WTC11 (cell line): ENCODE measurements around the gene SPDEF.

Source experiments
- ESRRA ChIP-seq: sonication (generic); formaldehyde crosslinking; IDR thresholded peaks from 2 replicates; pipeline ENCODE4 v1.8.1; 2022; ENCODE audit warnings: mild to moderate bottlenecking, missing genetic modification reagents, borderline replicate concordance
- RELA ChIP-seq: sonication (generic); formaldehyde crosslinking; IDR thresholded peaks from 2 replicates; pipeline ENCODE4 v1.8.1; 2022; ENCODE audit warnings: missing genetic modification reagents, mild to moderate bottlenecking, borderline replicate concordance
- ZNF121 ChIP-seq: sonication (generic); formaldehyde crosslinking; IDR thresholded peaks from 2 replicates; pipeline ENCODE4 v1.8.0; 2023; ENCODE audit warnings: missing genetic modification reagents
- ZNF416 ChIP-seq: fragments of 250-450 bp; sonication (Bioruptor Pico); IDR thresholded peaks from 2 replicates; pipeline ENCODE4 v1.9.0; 2021; ENCODE audit warnings: mild to moderate bottlenecking, inconsistent platforms
- TF ChIP-seq, protein P1 (sequence below): sonication (generic); formaldehyde crosslinking; IDR thresholded peaks from 2 replicates; pipeline ENCODE4 v1.8.1; 2023; ENCODE audit warnings: mild to moderate bottlenecking, missing genetic modification reagents, moderate library complexity
- TF ChIP-seq, protein P2 (sequence below): sonication (generic); formaldehyde crosslinking; IDR thresholded peaks from 2 replicates; pipeline ENCODE4 v1.8.0; 2022; ENCODE audit warnings: mild to moderate bottlenecking, missing genetic modification reagents
- TF ChIP-seq, protein P3 (sequence below): sonication (generic); formaldehyde crosslinking; conservative IDR thresholded peaks from 2 replicates; pipeline ENCODE4 v1.8.1; 2022; ENCODE audit warnings: mild to moderate bottlenecking, missing genetic modification reagents
- TF ChIP-seq, protein P4 (sequence below): sonication (generic); formaldehyde crosslinking; IDR thresholded peaks from 2 replicates; pipeline ENCODE4 v1.8.1; 2023; ENCODE audit warnings: mild to moderate bottlenecking, missing genetic modification reagents

DNA sequence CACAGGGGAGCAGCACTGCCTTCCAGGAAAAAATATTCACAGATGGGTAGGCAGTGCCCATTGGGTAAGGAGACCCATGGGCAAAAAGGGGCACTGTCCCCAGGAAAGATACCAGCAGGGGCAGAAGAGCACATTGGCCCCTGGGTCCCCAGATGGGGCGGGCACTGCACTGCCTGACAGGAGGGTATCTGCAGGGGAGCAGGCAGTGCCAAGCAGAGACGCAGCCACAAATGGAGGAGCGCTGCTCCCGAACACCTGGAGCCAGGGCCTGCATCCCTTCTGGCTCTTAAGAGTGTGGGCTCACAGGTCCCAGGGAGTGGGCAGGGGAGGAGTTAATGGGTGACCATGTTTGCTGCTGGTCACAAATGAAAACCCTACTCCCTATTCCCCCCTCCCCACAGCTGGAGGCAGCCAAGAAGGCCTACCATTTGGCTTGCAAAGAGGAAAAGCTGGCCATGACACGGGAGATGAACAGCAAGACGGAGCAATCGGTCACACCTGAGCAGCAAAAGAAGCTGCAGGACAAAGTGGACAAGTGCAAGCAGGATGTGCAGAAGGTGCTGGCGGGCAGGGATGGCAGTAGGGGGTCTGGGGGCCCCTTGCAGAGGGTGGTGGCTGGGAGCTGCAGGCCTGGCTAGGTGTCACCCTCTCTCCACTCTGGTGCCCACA is 27.0 kb downstream of the SPDEF start:
- no peak for TF ChIP-seq ZNF121 (CRISPR knock-in tag)
- TF ChIP-seq, protein P1, sequence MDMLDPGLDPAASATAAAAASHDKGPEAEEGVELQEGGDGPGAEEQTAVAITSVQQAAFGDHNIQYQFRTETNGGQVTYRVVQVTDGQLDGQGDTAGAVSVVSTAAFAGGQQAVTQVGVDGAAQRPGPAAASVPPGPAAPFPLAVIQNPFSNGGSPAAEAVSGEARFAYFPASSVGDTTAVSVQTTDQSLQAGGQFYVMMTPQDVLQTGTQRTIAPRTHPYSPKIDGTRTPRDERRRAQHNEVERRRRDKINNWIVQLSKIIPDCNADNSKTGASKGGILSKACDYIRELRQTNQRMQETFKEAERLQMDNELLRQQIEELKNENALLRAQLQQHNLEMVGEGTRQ (CRISPR knock-in tag) = no peak
- no peak for TF ChIP-seq RELA
- TF ChIP-seq, protein P2, sequence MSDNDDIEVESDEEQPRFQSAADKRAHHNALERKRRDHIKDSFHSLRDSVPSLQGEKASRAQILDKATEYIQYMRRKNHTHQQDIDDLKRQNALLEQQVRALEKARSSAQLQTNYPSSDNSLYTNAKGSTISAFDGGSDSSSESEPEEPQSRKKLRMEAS (CRISPR knock-in tag) = no peak
- TF ChIP-seq ESRRA (CRISPR knock-in tag) = no peak
- TF ChIP-seq ZNF416 (CRISPR knock-in tag) = no peak
- TF ChIP-seq, protein P3, sequence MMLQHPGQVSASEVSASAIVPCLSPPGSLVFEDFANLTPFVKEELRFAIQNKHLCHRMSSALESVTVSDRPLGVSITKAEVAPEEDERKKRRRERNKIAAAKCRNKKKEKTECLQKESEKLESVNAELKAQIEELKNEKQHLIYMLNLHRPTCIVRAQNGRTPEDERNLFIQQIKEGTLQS (CRISPR knock-in tag) = no peak
- TF ChIP-seq, protein P4, sequence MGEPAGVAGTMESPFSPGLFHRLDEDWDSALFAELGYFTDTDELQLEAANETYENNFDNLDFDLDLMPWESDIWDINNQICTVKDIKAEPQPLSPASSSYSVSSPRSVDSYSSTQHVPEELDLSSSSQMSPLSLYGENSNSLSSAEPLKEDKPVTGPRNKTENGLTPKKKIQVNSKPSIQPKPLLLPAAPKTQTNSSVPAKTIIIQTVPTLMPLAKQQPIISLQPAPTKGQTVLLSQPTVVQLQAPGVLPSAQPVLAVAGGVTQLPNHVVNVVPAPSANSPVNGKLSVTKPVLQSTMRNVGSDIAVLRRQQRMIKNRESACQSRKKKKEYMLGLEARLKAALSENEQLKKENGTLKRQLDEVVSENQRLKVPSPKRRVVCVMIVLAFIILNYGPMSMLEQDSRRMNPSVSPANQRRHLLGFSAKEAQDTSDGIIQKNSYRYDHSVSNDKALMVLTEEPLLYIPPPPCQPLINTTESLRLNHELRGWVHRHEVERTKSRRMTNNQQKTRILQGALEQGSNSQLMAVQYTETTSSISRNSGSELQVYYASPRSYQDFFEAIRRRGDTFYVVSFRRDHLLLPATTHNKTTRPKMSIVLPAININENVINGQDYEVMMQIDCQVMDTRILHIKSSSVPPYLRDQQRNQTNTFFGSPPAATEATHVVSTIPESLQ = no peak
